Skin epidermis (tissue), 12 donors: ENCODE results near the gene SH3D19.
"Not testable (repeated sequence)": the region's sequence is repeated elsewhere in the genome, so short reads cannot be mapped to it uniquely, and the experiment has no call there.

Experiments used
- H3K27ac ChIP-seq, 21 experiments: fragments of 200-600 bp; sonication (generic) in 11 of 21; one replicate each; pipeline ENCODE4 v1.5.0; 2020; ENCODE audit warnings: mild to moderate bottlenecking in 3 of 21, inconsistent platforms in 2 of 21, moderate library complexity in 2 of 21
- H3K4me3 ChIP-seq, 7 experiments: fragments of 200-600 bp; sonication (generic) in 2 of 7; one replicate each; pipeline ENCODE4 v1.5.0; 2020; ENCODE audit warnings: inconsistent platforms in 2 of 7, mild to moderate bottlenecking in 2 of 7, moderate library complexity in 1 of 7

SH3D19 gene

DNA sequence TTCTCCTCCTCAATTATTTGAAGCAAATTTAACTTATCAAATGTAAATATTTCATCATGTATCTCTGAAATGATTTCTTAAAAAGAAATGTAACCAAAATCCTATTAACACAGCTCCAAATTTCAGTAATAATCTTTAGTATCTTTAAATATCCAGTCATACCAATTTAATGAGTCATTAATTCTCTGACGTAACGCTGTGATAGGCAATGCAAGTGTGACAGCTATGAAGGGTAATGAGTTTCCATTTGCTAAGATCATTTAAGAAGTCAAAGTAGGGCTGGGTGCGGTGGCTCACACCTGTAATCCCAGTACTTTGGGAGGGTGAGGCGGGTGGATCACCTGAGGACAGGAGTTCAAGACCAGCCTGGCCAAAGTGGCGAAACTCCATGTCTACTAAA, 210.4 kb downstream of the SH3D19 start:
- peak overlapping the region in 2 of 21 experiments; percentile 30 to 35 for H3K27ac ChIP-seq
- no peak overlapping the region for H3K4me3 ChIP-seq

- Histone ChIP-seq H3K27ac (peak overlapping the region in 1 of 21 experiments; percentile 25), H3K4me3 (no peak overlapping the region)
Observed at GRCh38 chr4:151114338-151114737, 211.1 kb downstream of the SH3D19 start.

DNA sequence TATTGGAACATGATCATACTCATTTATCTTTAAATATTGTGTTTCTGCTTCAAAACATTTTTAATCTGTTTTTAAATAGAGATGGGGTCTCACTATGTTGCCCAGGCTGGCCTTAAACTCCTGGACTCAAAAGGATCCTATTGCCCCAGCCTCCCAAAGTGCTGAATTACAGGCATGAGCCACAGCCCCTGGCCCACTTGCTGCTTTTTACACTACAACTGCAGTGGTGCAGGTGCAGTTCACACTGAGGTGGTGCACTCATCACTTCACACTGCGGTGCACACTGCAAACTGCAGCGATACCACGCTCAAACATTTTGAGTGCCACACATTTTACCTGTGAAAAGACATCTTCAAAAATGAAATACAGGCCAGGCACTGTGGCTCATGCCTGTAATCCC, 215.2 kb downstream of the SH3D19 start:
- Histone ChIP-seq H3K4me3 (no peak overlapping the region), H3K27ac (no peak overlapping the region)

- Histone ChIP-seq H3K4me3 (no peak overlapping the region), H3K27ac (no peak overlapping the region)
Observed at GRCh38 chr4:151107063-151107462, 218.3 kb downstream of the SH3D19 start.

DNA sequence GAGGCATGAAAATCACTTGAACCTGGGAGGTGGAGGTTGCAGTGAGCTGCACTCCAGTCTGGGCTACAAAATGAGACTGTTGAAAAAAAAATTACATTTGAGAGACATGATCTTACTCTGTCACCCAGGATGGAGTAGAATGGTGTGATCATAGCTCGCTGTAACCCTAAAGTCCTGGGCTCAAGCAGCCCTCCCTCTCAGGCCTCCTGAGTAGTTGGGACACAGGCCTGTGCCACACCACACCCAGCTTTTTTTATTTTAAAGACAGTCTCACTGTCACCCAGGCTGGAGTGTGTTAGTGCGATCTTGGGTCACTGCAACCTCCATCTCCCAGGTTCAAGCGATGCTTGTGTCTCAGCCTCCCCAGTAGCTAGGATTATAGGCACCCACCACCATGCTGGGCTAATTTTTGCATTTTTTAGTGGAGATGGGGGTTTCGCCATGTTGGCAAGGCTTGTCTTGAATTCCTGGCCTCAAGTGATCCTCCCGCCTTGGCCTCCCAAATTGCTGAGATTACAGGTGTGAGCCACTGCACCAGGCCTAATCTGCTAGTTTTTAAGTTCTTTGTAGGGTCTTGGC, 219.9 kb downstream of the SH3D19 start:
- Histone ChIP-seq H3K27ac (no peak overlapping the region), H3K4me3 (no peak overlapping the region)

- Histone ChIP-seq H3K4me3 (no peak overlapping the region), H3K27ac (no peak overlapping the region)
Observed at GRCh38 chr4:151104621-151105020, 220.8 kb downstream of the SH3D19 start.

DNA sequence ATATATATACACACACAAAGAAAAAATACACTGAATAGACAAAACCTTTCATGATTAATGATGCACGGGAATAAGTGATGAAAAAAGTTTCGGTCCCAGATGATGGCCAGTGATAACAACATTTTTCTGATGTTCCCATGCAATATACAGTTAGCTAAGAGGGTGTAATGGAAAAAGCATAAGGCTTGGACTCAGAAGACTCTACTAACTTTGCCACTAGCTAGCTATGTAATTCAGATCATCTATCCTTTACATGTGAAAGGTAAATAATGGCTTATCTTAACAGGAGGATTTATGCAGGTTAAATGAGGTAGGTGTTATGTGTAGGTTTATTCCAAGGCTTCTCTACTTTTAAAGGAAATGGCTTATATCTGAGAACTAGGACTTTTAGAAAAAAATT, 221.6 kb downstream of the SH3D19 start:
- H3K4me3 ChIP-seq, result no peak overlapping the region
- H3K27ac ChIP-seq, result no peak overlapping the region

- Histone ChIP-seq H3K27ac (peak overlapping the region in 13 of 21 experiments; percentile 80 to 98 (median 93)), H3K4me3 (peak overlapping the region; percentile 48 to 74 (median 65))
Observed at GRCh38 chr4:151100531-151100930, 224.9 kb downstream of the SH3D19 start.

- H3K4me3 ChIP-seq, result peak overlapping the region; percentile 48 to 74 (median 65)
- peak overlapping the region; percentile 61 to 98 (median 90) for H3K27ac ChIP-seq
Observed at GRCh38 chr4:151099976-151100417, 225.4 kb downstream of the SH3D19 start.

- Histone ChIP-seq H3K4me3 (peak within 1 kb of the TSS; percentile 48 to 74 (median 65)), H3K27ac (peak within 1 kb of the TSS; percentile 61 to 98 (median 90))
Observed at GRCh38 chr4:151099229-151099975, 226.0 kb downstream of the SH3D19 start, which contains the start of gene RPS3A. RPS3A (plus strand) TSS chr4:151099628; CDS start chr4:151099653, 25 bp downstream.

DNA sequence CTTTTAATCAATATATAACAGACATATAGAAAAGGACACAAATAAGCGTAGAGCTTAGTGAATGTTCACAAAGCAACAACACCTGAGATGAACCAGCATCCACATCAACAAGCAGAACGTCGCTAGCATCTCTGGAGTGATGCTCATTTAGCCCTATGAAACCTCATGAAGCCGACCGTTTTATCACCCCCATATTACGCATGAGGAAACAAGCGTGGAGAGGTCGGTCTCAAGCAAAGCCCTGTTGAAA, 226.5 kb downstream of the SH3D19 start:
- Histone ChIP-seq H3K4me3 (peak overlapping the region; percentile 48 to 74 (median 65)), H3K27ac (peak overlapping the region in 19 of 21 experiments; percentile 31 to 96 (median 82))

GRCh38 chr4:151097759-151098158, 227.6 kb downstream of the SH3D19 start:
- Histone ChIP-seq H3K4me3 (no peak overlapping the region), H3K27ac (peak overlapping the region in 6 of 21 experiments; percentile 17 to 89 (median 52))

DNA sequence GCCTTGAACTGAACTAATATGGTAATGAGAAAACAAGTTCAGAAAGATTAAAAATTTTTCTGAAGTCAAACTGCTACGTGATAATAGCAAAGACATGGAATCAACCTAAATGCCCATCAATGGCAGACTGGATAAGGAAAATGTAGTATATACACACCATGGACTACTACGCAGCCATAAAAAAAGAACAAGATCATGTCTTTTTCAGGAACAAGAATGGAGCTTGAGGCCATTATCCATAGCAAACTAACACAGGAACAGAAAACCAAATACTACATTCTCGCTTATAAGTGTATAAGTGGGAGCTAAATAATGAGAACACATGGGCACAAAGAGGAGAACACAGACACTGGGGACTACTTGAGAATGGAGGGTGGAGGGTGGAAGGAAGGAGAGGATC, 230.3 kb downstream of the SH3D19 start:
- no peak overlapping the region for H3K4me3 ChIP-seq
- H3K27ac ChIP-seq, result peak overlapping the region in 1 of 21 experiments; percentile 11

DNA sequence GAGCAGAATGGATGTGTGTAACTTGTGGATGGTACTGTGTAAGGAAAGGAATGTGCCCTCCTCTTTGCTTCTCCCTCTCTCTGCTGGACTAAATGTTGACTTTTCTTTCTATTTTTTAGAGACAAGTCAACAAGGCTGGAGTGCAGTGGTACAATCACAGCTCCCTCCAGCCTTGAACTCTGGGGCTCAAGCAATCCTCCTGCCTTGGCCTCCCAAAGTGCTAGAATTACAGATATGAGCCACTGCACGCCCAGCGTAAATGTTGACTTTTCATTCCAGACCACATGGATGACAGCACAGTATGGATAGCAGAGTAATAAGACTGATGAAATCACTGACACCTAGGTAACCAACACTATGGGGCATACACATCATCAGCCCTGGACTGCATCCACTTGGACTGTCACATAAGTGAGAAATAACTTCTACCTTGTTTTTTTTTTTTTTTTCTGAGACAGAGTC, 231.1 kb downstream of the SH3D19 start:
- Histone ChIP-seq H3K4me3 (no peak overlapping the region), H3K27ac (no peak overlapping the region)

- Histone ChIP-seq H3K27ac (no peak overlapping the region), H3K4me3 (no peak overlapping the region)
Observed at GRCh38 chr4:151093203-151093602, 232.2 kb downstream of the SH3D19 start.

GRCh38 chr4:151092488-151092887, 232.9 kb downstream of the SH3D19 start:
- Histone ChIP-seq H3K27ac (no peak overlapping the region), H3K4me3 (no peak overlapping the region)

DNA sequence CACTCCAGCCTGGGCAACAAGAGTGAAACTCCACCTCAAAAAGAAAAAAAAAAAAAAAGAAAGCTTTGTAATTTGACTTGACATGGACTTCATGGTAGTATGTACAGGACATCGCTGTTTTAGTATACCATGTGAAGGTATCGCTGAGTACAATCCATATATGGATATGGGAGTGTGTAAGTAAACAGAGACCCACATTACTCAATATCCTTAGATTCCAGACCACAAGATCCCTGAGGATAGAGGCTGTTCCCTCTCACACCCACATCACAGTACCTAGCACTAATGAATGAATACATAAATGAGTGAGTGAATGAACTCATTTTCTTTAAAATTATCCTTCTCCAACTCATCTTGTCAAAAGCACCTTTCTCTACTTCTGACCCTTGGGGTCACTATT, 234.4 kb downstream of the SH3D19 start:
- H3K4me3 ChIP-seq, result no peak overlapping the region
- H3K27ac ChIP-seq, result no peak overlapping the region

DNA sequence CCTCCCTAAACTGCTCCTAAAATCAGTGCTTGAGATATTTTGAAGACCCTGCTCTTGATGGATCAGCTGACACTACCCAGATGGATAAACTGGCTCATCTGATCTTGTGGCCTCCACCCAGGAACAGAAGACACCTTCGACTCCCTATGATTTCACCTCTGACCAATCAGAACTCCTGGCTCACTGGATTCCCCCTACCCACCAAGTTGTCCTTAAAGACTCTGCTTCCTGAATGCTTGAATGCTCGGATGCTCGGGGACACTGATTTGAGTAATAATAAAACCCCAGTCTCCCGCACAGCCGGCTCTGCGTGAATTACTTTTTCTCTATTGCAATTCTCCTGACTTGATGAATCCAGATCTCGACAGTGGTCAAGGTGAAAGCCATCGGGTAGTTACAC, 237.9 kb downstream of the SH3D19 start:
- Histone ChIP-seq H3K27ac (no peak overlapping the region), H3K4me3 (no peak overlapping the region)

DNA sequence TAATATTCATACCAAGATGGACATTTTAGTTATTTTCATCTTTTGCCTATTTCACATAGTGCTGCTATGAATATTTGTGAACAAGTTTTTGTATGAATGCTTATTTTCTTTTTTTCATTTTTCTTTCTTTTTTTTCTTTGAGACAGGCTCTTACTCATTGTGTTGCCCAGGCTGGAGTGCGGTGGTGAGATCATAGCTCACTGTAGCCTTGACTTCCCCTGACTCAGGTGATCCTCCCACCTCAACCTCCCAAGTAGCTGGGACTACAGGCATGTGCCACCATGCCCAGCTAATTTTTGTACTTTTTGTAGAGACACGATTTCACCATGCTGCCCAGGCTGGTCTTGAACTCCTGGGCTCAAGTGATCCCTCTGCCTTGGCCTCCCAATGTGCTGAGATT, 247.4 kb downstream of the SH3D19 start:
- H3K4me3 ChIP-seq, H3K27ac ChIP-seq: not testable (repeated sequence)

DNA sequence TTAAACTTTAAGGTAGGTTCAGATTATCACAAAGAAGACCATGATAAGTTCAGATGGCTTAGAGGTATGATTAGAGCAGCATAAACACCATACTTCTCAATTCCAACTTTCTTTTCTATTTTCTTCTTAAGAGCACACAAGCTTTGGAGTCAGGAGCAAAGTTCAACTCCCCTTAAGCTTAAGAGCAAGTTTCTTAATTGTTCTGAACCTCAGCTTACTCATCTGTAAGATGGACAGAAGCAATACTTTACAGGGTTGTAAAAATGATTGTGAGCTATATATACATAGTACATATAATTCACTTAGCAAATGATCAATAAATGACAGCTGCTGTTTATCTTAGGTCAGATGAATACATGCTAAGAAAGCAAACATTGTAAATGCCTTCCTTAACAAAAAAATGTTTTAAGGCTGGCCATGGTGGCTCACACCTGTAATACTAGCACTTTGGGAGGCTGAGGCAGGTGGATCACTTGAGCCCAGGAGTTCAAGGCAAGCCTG, 250.9 kb downstream of the SH3D19 start:
- Histone ChIP-seq H3K4me3 (no peak overlapping the region), H3K27ac (no peak overlapping the region)
